Prostate gland (tissue), 2 donors: Measurements from ENCODE around the gene NCAN.

Experiments
- POLR2AphosphoS5 ChIP-seq: sonication (generic); formaldehyde crosslinking; IDR thresholded peaks from one replicate; pipeline ENCODE4 v1.6.1; 2017; ENCODE audit warnings: antibody characterized with exemption
- TF ChIP-seq, protein P1 (sequence below), 4 experiments: fragments of 200-600 bp in 2 of 4; fragments of 450-650 bp in 2 of 4; sonication (generic) in 2 of 4; IDR thresholded peaks; 1 replicate in 3 of 4; 2 replicates in 1 of 4; pipeline ENCODE4 v1.5.1; 2016 to 2019; ENCODE audit warnings: antibody characterized with exemption in 4 of 4, mild to moderate bottlenecking in 2 of 4, moderate library complexity in 2 of 4

DNA sequence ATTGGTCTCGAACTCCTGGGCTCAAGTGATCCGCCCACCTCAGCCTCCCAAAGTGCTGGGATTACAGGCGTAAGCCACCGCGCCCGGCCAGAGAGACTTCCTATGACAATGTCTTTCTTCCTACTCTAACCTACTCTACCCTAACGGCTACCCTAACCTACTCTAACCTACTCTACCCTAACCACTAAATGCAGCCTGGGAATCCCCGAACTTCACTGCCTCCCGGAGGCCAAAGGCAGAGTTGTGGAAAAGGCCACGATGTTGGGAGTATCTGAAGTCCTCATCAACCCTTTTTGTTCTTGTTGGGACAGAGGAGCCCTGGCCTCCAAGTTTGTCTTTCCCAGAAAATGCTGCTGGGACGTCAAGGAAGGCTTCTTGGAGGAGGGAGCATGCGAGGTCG, 7.6 kb upstream of the NCAN start:
- TF ChIP-seq, protein P1, sequence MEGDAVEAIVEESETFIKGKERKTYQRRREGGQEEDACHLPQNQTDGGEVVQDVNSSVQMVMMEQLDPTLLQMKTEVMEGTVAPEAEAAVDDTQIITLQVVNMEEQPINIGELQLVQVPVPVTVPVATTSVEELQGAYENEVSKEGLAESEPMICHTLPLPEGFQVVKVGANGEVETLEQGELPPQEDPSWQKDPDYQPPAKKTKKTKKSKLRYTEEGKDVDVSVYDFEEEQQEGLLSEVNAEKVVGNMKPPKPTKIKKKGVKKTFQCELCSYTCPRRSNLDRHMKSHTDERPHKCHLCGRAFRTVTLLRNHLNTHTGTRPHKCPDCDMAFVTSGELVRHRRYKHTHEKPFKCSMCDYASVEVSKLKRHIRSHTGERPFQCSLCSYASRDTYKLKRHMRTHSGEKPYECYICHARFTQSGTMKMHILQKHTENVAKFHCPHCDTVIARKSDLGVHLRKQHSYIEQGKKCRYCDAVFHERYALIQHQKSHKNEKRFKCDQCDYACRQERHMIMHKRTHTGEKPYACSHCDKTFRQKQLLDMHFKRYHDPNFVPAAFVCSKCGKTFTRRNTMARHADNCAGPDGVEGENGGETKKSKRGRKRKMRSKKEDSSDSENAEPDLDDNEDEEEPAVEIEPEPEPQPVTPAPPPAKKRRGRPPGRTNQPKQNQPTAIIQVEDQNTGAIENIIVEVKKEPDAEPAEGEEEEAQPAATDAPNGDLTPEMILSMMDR (IDR thresholded peaks at IDR 0.05), result no peak
- no peak for TF ChIP-seq POLR2AphosphoS5
